Raji (cell line): Measurements from ENCODE around the gene NEMP1.

Source experiments
- POLR2A ChIP-seq: IDR thresholded peaks from 2 replicates; pipeline ENCODE4 v1.6.1; 2011; ENCODE audit warnings: low read depth, low read length, control low read depth; ENCODE audit not compliant: insufficient read depth

NEMP1 gene

DNA sequence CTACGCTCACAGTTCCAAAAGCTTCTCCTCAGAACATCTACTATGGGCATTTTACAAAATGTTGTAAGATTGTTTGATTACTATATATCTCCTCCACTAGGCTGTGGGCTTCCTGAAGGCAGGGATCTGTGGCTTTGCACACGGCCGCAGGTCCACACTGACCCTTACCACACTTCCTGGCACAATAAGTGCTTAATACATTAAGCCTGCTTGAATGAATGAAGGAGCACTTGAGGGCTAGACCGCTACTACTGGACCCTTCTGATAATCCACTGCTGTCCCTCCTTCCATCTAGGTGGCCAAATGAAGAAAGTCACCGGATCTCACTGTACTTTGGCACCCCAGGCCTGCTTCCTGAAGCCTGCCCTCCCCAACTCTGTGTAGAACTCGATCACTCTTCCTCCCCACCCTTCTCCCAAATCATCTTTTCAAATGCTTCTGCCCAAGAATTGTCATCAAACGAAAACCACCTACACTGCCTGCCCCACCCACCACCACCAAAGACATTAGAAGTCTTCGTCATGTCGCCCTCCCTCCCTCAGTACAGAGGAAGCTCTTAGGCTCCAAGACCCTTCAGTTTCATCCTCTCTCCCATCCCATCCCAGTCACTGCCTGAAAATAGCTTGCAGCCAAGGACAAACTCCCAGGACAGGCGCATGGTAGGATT, 71.6 kb downstream of the NEMP1 start:
- TF ChIP-seq POLR2A, result no peak

DNA sequence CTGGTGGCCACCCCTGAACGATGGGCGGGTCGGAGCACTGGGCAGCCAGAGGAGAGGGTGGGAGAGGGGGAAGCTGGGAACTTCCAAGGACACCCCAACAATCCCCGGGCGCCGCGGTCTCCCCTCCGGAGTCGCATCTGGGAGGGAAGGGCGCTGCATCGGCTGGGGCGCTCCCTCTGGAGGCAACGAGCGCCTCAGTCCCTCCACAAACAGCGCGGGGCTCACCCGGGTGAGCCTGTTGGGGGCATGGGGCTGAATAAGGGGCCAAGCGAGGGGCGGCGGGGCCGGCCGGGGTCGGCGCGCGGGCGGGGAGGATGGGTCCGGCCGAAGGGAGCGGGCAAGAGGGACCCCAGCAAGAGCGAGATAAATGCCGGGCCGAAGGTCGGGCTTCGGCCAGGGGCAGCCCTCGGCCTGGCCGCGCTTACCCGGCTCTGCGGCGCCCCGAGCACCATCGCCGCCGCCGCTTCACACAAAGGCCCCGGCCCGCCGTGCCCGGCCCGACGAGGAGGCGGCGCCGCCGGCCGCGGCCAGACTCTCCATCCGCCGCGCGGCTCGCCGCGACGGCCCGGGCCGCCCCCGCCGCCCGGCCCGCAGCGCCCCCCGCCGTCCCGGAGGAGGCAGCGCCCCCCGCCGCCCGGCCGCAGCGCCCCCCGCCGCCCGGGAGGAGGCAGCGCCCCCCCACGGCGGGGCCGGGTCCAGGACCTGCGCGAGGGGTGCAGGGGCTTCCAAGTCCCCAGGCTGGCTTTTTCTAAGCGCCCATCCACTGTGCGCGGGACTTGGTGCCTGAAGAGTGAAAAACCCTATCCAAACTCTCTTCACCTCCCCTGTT, 72.4 kb downstream of the NEMP1 start, which contains the start of gene ZBTB39:
ZBTB39 (minus strand) TSS at position 567 of the 829 bp plus-strand sequence. CDS start 1,629 bp downstream, outside the sequence.
- peak; percentile 67 for TF ChIP-seq POLR2A
